WI38 (cell line): ENCODE data around the gene ADAMTSL1.

ENCODE experiments used
- H3K4me3 ChIP-seq: 2 replicates; pipeline ENCODE4 v1.5.1; 2011; ENCODE audit warnings: low read depth, mild to moderate bottlenecking, control low read depth, low read length
- CTCF ChIP-seq: IDR thresholded peaks from 2 replicates; pipeline ENCODE4 v1.5.1; 2012; ENCODE audit warnings: low read depth, mild to moderate bottlenecking, control low read depth, low read length

ADAMTSL1 gene

GRCh38 chr9:18826248-18826647 lies 352.3 kb downstream of the ADAMTSL1 start:
- no peak for TF ChIP-seq CTCF
- H3K4me3 ChIP-seq, result no peak overlapping the region

- no peak for TF ChIP-seq CTCF
Observed at GRCh38 chr9:18829066-18829465, 355.1 kb downstream of the ADAMTSL1 start.

GRCh38 chr9:18829873-18830272 lies 355.9 kb downstream of the ADAMTSL1 start:
- no peak for TF ChIP-seq CTCF
- no peak overlapping the region for H3K4me3 ChIP-seq

More at GRCh38 chr9:18829066-18829465, 355.1 kb downstream of the ADAMTSL1 start:
- no peak overlapping the region for H3K4me3 ChIP-seq

GRCh38 chr9:18834740-18835361 lies 360.9 kb downstream of the ADAMTSL1 start:
- no peak overlapping the region for H3K4me3 ChIP-seq
- no peak for TF ChIP-seq CTCF

GRCh38 chr9:18837402-18837801 lies 363.4 kb downstream of the ADAMTSL1 start:
- no peak overlapping the region for H3K4me3 ChIP-seq
- no peak for TF ChIP-seq CTCF

- no peak for TF ChIP-seq CTCF
Observed at GRCh38 chr9:18847576-18848275, 373.8 kb downstream of the ADAMTSL1 start.

GRCh38 chr9:18848657-18849056 lies 374.7 kb downstream of the ADAMTSL1 start:
- TF ChIP-seq CTCF, result no peak

More at GRCh38 chr9:18847576-18848275, 373.8 kb downstream of the ADAMTSL1 start:
- H3K4me3 ChIP-seq, result no peak overlapping the region

More at GRCh38 chr9:18848657-18849056, 374.7 kb downstream of the ADAMTSL1 start:
- H3K4me3 ChIP-seq, result no peak overlapping the region
